Neuronal stem cell (in vitro differentiated cells): ENCODE results near the gene OR2T10.
"Not testable (repeated sequence)": the region's sequence is repeated elsewhere in the genome, so short reads cannot be mapped to it uniquely, and the experiment has no call there.

Source experiments
- DNase-seq: peaks from one replicate; pipeline ENCODE4 v3.0.0-alpha.2; 2013; ENCODE audit warnings: low spot score
- H2AFZ ChIP-seq: one replicate; pipeline ENCODE4 v1.6.1; 2013; ENCODE audit warnings: mild to moderate bottlenecking, low read length, inconsistent platforms
- H2AK5ac ChIP-seq: 2 replicates; pipeline ENCODE4 v1.6.1; 2013; ENCODE audit warnings: low read depth, mild to moderate bottlenecking, inconsistent platforms, low read length, moderate library complexity, mixed read lengths
- H2BK120ac ChIP-seq: 2 replicates; pipeline ENCODE4 v1.6.1; 2013; ENCODE audit warnings: low read depth, mild to moderate bottlenecking, inconsistent platforms, low read length, moderate library complexity, mixed read lengths
- H2BK12ac ChIP-seq: one replicate; pipeline ENCODE4 v1.6.1; 2013; ENCODE audit warnings: low read length, inconsistent platforms
- H2BK15ac ChIP-seq: 2 replicates; pipeline ENCODE4 v1.6.1; 2013; ENCODE audit warnings: mild to moderate bottlenecking, low read length, inconsistent platforms, mixed read lengths
- H2BK5ac ChIP-seq: one replicate; pipeline ENCODE4 v1.6.1; 2013; ENCODE audit warnings: inconsistent platforms, mild to moderate bottlenecking, low read length, moderate library complexity
- H3K14ac ChIP-seq: one replicate; pipeline ENCODE4 v1.6.1; 2013; ENCODE audit warnings: low read length, inconsistent platforms
- H3K18ac ChIP-seq: 2 replicates; pipeline ENCODE4 v1.6.1; 2013; ENCODE audit warnings: low read length, inconsistent platforms
- H3K23ac ChIP-seq: 2 replicates; pipeline ENCODE4 v1.6.1; 2013; ENCODE audit warnings: low read depth, mild to moderate bottlenecking, mixed read lengths, low read length, inconsistent platforms; ENCODE audit not compliant: poor library complexity
- H3K27ac ChIP-seq: replicated peaks from 3 replicates; pipeline ENCODE4 v1.5.1; 2013; ENCODE audit warnings: low read length, inconsistent platforms
- H3K27me3 ChIP-seq, 3 experiments: 2 replicates each; pipeline ENCODE4 v1.6.1; 2013; ENCODE audit warnings: low read length in 3 of 3, mild to moderate bottlenecking in 2 of 3, inconsistent platforms in 1 of 3, low read depth in 1 of 3, mixed read lengths in 1 of 3, moderate library complexity in 1 of 3; ENCODE audit not compliant: control insufficient read depth in 3 of 3, insufficient read depth in 3 of 3
- H3K36me3 ChIP-seq, 2 donors: replicated peaks in 1 of 2; 2 replicates each; pipeline ENCODE4 v1.6.1; 2013; ENCODE audit warnings: low read length in 2 of 2; ENCODE audit not compliant: control insufficient read depth in 2 of 2, insufficient read depth in 2 of 2
- H3K4ac ChIP-seq: 2 replicates; pipeline ENCODE4 v1.6.1; 2013; ENCODE audit warnings: inconsistent platforms, mild to moderate bottlenecking, low read length, moderate library complexity
- H3K4me1 ChIP-seq, 2 donors: 1 replicate in 1 of 2; 2 replicates in 1 of 2; pipeline ENCODE4 v1.6.1; 2013; ENCODE audit warnings: low read length in 2 of 2, low read depth in 1 of 2; ENCODE audit not compliant: control insufficient read depth in 2 of 2, insufficient read depth in 1 of 2
- H3K4me2 ChIP-seq: one replicate; pipeline ENCODE4 v1.6.1; 2013; ENCODE audit warnings: mild to moderate bottlenecking, low read length, inconsistent platforms; ENCODE audit not compliant: insufficient read depth, poor library complexity, severe bottlenecking
- H3K4me3 ChIP-seq, 2 donors: 2 replicates each; pipeline ENCODE4 v1.5.1; 2013; ENCODE audit warnings: low read length in 2 of 2, mild to moderate bottlenecking in 2 of 2, inconsistent platforms in 1 of 2, moderate library complexity in 1 of 2
- H3K79me1 ChIP-seq: one replicate; pipeline ENCODE4 v1.6.1; 2013; ENCODE audit warnings: low read depth, mild to moderate bottlenecking, inconsistent platforms, low read length, moderate library complexity
- H3K9ac ChIP-seq: one replicate; pipeline ENCODE4 v1.6.1; 2013; ENCODE audit warnings: mild to moderate bottlenecking, low read depth, low read length, inconsistent platforms; ENCODE audit not compliant: poor library complexity
- H3K9me3 ChIP-seq, 2 donors: replicated peaks in 1 of 2; 2 replicates each; pipeline versions ENCODE3 to v1.6.1; 2013; ENCODE audit warnings: low read length in 2 of 2, mild to moderate bottlenecking in 2 of 2, inconsistent platforms in 1 of 2, low read depth in 1 of 2, mixed read lengths in 1 of 2, moderate library complexity in 1 of 2; ENCODE audit not compliant: control insufficient read depth in 2 of 2, insufficient read depth in 1 of 2
- H4K8ac ChIP-seq: one replicate; pipeline ENCODE4 v1.6.1; 2013; ENCODE audit warnings: low read depth, mild to moderate bottlenecking, inconsistent platforms, low read length, moderate library complexity
- H4K91ac ChIP-seq: one replicate; pipeline ENCODE4 v1.6.1; 2013; ENCODE audit warnings: low read length, low read depth, mild to moderate bottlenecking, inconsistent platforms; ENCODE audit not compliant: poor library complexity
- WGBS, 2 donors: extraction: QIAGEN DNeasy Blood & Tissue Kit; methylation state at CpG; one replicate each; pipeline ENCODE4 v1.1.7; 2013; ENCODE audit warnings: missing lambda C conversion rate in 2 of 2, mixed read lengths in 1 of 2; ENCODE audit not compliant: insufficient read length in 2 of 2, insufficient replicate concordance in 1 of 2; ENCODE audit errors: extremely low coverage in 2 of 2; 5-methylcytosine and 5-hydroxymethylcytosine counted together

Gene OR2T10

DNA sequence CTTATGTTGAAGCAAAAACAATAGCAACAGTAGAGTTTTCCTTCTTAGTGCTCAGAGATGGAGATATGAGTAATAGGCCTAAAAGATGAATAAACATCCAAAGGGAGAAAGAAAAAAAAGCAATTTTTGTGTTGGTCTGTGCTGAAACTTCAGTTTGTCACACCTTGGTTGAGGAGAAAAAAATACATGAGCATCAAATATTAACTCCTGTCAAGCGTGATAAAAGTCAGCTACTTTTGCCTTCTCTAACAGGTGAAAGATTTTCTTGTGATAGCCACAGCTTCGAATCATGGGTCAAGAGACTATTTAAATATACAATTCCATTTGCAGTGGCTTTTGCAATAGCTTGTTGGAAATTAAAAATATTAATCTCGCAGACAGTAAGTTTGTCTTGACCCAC lies 43.4 kb upstream of the OR2T10 start:
- not testable (repeated sequence) for DNase-seq, H3K9ac ChIP-seq, H2AFZ ChIP-seq, H3K14ac ChIP-seq, H3K23ac ChIP-seq, H3K4me2 ChIP-seq, H2BK12ac ChIP-seq, H3K27me3 ChIP-seq, H3K18ac ChIP-seq, H3K4me1 ChIP-seq, H3K9me3 ChIP-seq, H3K79me1 ChIP-seq, H2BK15ac ChIP-seq, H2BK120ac ChIP-seq, H3K4me3 ChIP-seq, H3K27ac ChIP-seq, H2BK5ac ChIP-seq, H2AK5ac ChIP-seq, H4K8ac ChIP-seq, H4K91ac ChIP-seq, H3K4ac ChIP-seq, H3K36me3 ChIP-seq
- WGBS, 2 donors = no CpG with 5 or more reads among the region's 3 CpGs

DNA sequence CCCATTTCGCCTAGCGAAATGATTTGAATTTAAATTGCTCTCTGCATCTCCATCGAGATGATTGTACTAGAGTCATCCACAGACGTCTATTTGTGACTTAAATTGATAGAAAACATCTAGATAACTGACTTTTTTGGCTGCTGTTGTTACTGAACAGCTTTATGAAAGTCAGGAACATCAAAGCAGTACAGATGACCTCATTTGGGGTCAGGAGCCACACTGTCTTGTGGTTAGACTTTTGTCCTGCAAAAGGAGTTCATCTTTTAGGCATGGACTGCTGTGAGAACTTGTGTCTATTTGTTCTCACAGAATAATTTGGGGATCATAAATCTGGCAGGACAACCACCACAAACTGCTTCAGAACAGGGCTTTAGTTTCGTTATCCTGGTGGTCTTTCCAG lies 42.2 kb upstream of the OR2T10 start:
- H4K8ac ChIP-seq, H3K27me3 ChIP-seq, H3K9ac ChIP-seq, H3K14ac ChIP-seq, H2BK12ac ChIP-seq, H2AK5ac ChIP-seq, H3K4me1 ChIP-seq, H3K23ac ChIP-seq, H3K79me1 ChIP-seq, H3K18ac ChIP-seq, H3K9me3 ChIP-seq, H3K4ac ChIP-seq, H3K27ac ChIP-seq, H2BK15ac ChIP-seq, H3K4me3 ChIP-seq, H3K36me3 ChIP-seq, H2BK120ac ChIP-seq, H3K4me2 ChIP-seq, H2AFZ ChIP-seq, DNase-seq, H4K91ac ChIP-seq, H2BK5ac ChIP-seq: not testable (repeated sequence)
- WGBS, 2 donors = no CpG with 5 or more reads among the region's 5 CpGs

DNA sequence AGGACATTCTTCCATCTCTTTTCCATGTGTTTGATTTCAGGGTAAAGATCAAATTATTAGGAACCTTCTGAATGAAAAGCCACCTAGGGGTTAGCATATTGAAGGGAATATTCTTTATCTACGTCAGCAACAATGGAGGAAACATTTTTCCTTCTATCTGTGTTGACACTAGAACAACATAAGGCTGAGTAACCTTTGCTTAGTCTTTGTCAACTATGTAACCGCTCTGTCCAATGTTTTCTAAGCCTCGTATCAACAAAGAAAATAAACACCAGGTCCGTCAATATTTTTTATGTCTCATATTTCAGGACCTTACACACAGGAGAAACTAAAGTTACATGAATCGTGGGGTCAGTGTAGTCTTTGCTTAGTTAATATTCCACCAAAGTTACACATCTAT lies 39.1 kb upstream of the OR2T10 start:
- H3K9ac ChIP-seq, H3K36me3 ChIP-seq, H4K8ac ChIP-seq, H3K23ac ChIP-seq, H2BK15ac ChIP-seq, H3K4me3 ChIP-seq, H3K4me2 ChIP-seq, H3K4me1 ChIP-seq, H3K79me1 ChIP-seq, H2AFZ ChIP-seq, H4K91ac ChIP-seq, H2BK120ac ChIP-seq, H3K27me3 ChIP-seq, H3K4ac ChIP-seq, H3K9me3 ChIP-seq, H2AK5ac ChIP-seq, H2BK12ac ChIP-seq, H2BK5ac ChIP-seq, H3K14ac ChIP-seq, H3K27ac ChIP-seq, H3K18ac ChIP-seq, DNase-seq: not testable (repeated sequence)
- no CpG with 5 or more reads among the region's 5 CpGs for WGBS, 2 donors

DNA sequence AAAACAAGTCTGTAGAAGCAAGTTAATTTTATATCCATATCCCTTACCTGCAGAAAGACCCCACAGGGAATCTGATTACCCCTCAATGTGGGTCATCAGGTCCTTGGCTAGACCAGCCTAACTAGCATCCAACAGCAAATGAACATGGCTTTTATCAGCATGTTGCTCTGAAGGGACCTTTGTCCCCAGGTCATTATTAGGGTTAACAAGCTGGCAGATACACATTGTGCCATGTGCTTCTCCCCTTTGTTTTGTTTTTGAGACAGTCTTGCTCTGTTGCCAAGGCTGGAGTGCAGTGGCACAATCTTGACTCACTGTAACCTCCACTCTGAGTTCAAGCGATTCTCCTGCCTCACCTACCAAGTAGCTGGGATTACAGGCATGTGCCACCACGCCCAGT lies 37.5 kb upstream of the OR2T10 start, which contains the start of gene OR2T11:
TSS of gene OR2T11 (minus strand) at position 101 of the 400 bp plus-strand sequence. CDS start 7,963 bp downstream, outside the sequence.
- not testable (repeated sequence) for H3K9me3 ChIP-seq

More for the DNA sequence above, 37.5 kb upstream of the OR2T10 start, which contains the start of gene OR2T11:
- not testable (repeated sequence) for H3K4ac ChIP-seq, H2BK15ac ChIP-seq, DNase-seq, H3K23ac ChIP-seq, H3K4me3 ChIP-seq, H3K27me3 ChIP-seq, H3K79me1 ChIP-seq, H2AFZ ChIP-seq, H3K4me2 ChIP-seq, H3K4me1 ChIP-seq, H2BK5ac ChIP-seq, H3K9ac ChIP-seq, H3K18ac ChIP-seq, H4K91ac ChIP-seq, H2BK12ac ChIP-seq, H2BK120ac ChIP-seq, H3K27ac ChIP-seq, H4K8ac ChIP-seq, H3K14ac ChIP-seq, H3K36me3 ChIP-seq, H2AK5ac ChIP-seq
- WGBS, 2 donors = no CpG with 5 or more reads among the region's 2 CpGs
